ENCODE measurements around the gene RASL12. TPM values are rescaled to one million over a fixed set of nuclear protein-coding genes. Genes with fewer than 3 reads are reported as not detected.

Gene RASL12
- total RNA-seq (10 to 100 TPM; 64.7 to 75.2 TPM), polyA plus RNA-seq (ENCODE audit: insufficient read depth, low read depth, low replicate concordance) (43.9 TPM)
- long read RNA-seq, donor 1, transcript RASL12-201 (5 exons, 2,640 nt), result major isoform, 33 of 37 reads
- long read RNA-seq, donor 1, partial matches to known transcripts, result 0 of 37 reads
- long read RNA-seq, donor 1, other reads (novel, unspliced or antisense), result 0 of 37 reads
- long read RNA-seq, donor 2, transcript RASL12-201 (5 exons, 2,640 nt), result major isoform, 21 of 26 reads
- long read RNA-seq, donor 2, transcript RASL12-202 (4 exons, 1,523 nt), result minor isoform, 5 of 26 reads
- long read RNA-seq, donor 2, partial matches to known transcripts, result 0 of 26 reads
- long read RNA-seq, donor 2, other reads (novel, unspliced or antisense), result 0 of 26 reads

GRCh38 chr15:65067645-65068402, at the start of gene RASL12:
RASL12 (minus strand) TSS chr15:65067991; CDS start chr15:65067835, 156 bp downstream.
- Histone ChIP-seq H3K4me1 (peaks cover 66% of the 10 kb centered on the region), H3K36me3 (ENCODE audit: low read depth, missing control alignments) (no peaks in the 10 kb centered on the region), H3K9me3 (no peaks in the 10 kb centered on the region), H3K27me3 (no peaks in the 10 kb centered on the region), H3K27ac (peak within 1 kb of the TSS; percentile 86 to 88), H3K4me3 (peak within 1 kb of the TSS; percentile 57 to 75)
- intact Hi-C loops (cut with DNase I; ENCODE audit: low total_unique reads), result no loop called here
- WGBS, 2 donors, result 1 to 12% methylated on average over 15 to 62 of the region's 66 CpGs
- DNase-seq, result no peak
- TF ChIP-seq POLR2A (IDR thresholded peaks at IDR 0.05), result no peak
- no peak for TF ChIP-seq CTCF (IDR thresholded peaks at IDR 0.05)

GRCh38 chr15:65115542-65115941, 47.8 kb upstream of the RASL12 start:
- Histone ChIP-seq H3K36me3 (ENCODE audit: low read depth, missing control alignments) (no peaks in the 10 kb centered on the region), H3K27ac (no peak overlapping the region), H3K4me3 (no peak overlapping the region), H3K4me1 (no peaks in the 10 kb centered on the region), H3K9me3 (no peaks in the 10 kb centered on the region), H3K27me3 (no peaks in the 10 kb centered on the region)
- intact Hi-C loops (cut with DNase I; ENCODE audit: low total_unique reads), result no loop called here
- TF ChIP-seq CTCF (IDR thresholded peaks at IDR 0.05) (no peak), POLR2A (IDR thresholded peaks at IDR 0.05) (no peak)
- no peak for DNase-seq
- 84 to 87% methylated on average over 5 of the region's 5 CpGs for WGBS, 2 donors

- Histone ChIP-seq H3K27me3 (no peaks in the 10 kb centered on the region), H3K27ac (no peak within 1 kb of the TSS), H3K4me3 (no peak within 1 kb of the TSS), H3K4me1 (no peaks in the 10 kb centered on the region), H3K36me3 (ENCODE audit: low read depth, missing control alignments) (no peaks in the 10 kb centered on the region), H3K9me3 (no peaks in the 10 kb centered on the region)
- no peak for DNase-seq
- intact Hi-C loops (cut with DNase I; ENCODE audit: low total_unique reads), result no loop called here
- 82 to 91% methylated on average over 2 of the region's 2 CpGs for WGBS, 2 donors
- TF ChIP-seq CTCF (IDR thresholded peaks at IDR 0.05) (no peak), POLR2A (IDR thresholded peaks at IDR 0.05) (no peak)
Observed at GRCh38 chr15:65115086-65115485, 47.3 kb upstream of the RASL12 start, which contains the start of gene UBAP1L. UBAP1L (minus strand) TSS chr15:65115200; CDS start chr15:65106215, 8,985 bp downstream.

GRCh38 chr15:65110676-65111292, 43.0 kb upstream of the RASL12 start:
- Histone ChIP-seq H3K36me3 (ENCODE audit: low read depth, missing control alignments) (no peaks in the 10 kb centered on the region), H3K4me3 (no peak overlapping the region), H3K9me3 (no peaks in the 10 kb centered on the region), H3K27ac (no peak overlapping the region), H3K27me3 (no peaks in the 10 kb centered on the region), H3K4me1 (no peaks in the 10 kb centered on the region)
- 69 to 72% methylated on average over 3 of the region's 3 CpGs for WGBS, 2 donors
- TF ChIP-seq POLR2A (IDR thresholded peaks at IDR 0.05) (no peak), CTCF (IDR thresholded peaks at IDR 0.05) (no peak)
- no peak for DNase-seq
- intact Hi-C loops (cut with DNase I; ENCODE audit: low total_unique reads), result no loop called here
